Ecto neural progenitor cell (in vitro differentiated cells): ENCODE results near the gene ACACA.

Source experiments
- DNase-seq: peaks from one replicate; pipeline ENCODE4 v3.0.0-alpha.2; 2018; ENCODE audit warnings: low spot score

ACACA gene

GRCh38 chr17:37291351-37291750, 115.3 kb downstream of the ACACA start:
- no peak for DNase-seq

GRCh38 chr17:37286430-37286829, 120.2 kb downstream of the ACACA start:
- no peak for DNase-seq

GRCh38 chr17:37284191-37284590, 122.4 kb downstream of the ACACA start:
- no peak for DNase-seq

DNA sequence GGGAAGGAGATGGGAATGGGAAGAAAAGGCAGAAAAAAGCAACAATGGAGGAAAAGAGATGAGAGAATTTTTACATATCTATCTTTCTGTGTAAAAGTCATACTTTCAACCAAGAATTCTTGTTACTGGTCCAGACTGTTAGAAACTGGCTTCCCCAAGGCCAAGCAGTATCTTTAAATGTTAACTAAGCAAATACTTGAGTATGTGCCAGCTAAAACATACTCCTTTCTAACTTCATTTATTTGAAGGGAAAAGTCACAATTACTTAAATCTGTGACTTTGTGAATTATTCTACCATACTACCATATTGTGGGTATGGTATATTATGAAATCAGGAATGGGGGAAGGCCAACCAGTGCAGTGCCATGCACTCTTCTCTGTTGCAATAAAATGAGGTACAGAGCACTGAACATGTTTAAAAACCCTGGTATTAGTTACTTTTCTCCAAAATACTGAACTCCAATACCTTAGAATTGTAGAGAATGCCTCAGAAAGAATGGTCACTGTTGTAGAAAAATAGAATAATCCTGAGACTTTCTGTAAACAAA, 123.1 kb downstream of the ACACA start:
- DNase-seq, result no peak

- no peak for DNase-seq
Measured at GRCh38 chr17:37280841-37281240, 125.8 kb downstream of the ACACA start.

DNA sequence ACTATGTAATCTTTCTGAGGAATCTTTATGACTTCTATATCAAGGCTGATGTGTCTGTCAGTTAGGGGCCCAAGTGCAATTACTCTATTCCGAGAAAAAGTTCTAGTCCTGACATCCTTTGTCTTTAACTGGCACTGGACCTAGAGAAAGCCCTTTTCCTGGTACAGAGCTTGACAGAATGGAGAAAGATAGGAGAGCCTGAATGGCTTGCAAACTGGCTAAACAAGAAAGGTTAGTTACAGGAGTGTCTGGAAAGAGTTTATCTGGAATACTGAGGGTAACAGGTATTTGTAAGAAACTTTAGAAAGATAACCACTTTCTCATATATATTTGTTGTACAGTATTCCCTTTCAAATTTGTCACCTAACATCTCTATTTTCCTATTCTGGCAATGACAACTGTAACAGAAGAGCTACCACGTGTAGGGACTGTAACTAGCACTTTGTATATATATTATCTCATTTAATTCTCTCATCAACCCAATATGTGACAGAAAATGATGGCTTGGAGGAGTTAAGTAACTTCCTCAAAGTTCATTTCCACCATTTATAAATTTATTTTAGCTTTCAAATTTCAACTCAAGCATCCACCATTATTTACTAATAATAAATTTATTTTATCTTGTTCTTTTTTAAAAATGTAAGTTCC, 128.3 kb downstream of the ACACA start:
- DNase-seq, result no peak

GRCh38 chr17:37276475-37276874, 130.2 kb downstream of the ACACA start:
- no peak for DNase-seq

GRCh38 chr17:37274461-37274860, 132.2 kb downstream of the ACACA start:
- DNase-seq, result no peak

DNA sequence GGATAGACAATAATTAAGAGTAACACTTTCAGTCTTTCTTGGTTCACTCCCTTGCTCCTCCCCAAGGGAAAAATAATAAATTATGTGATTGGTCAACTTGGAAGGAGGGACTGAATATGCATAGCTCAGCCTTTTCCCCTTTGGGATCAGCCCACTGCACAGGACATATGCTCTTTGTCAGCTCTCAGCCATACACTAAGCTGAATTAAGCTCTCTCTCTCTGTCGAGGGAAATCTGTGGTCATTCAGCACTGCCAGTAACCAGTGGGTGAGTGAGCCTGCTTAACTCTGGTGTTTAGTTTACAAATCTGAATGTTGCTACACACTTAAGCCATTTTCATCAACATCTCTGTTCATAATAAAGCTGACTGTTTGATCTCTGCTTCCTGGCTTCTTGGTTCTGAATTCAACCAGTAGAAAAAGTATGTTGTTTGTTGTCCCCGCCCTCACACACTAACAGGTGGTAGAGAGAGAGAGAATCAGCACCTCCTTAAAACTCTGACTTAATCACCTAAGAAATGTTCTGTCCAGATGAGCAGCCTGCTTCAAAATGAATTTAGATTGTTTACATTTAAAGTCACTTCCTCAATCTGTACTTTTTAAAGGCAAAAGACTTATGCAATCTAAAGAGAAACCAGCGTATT, 133.1 kb downstream of the ACACA start:
- DNase-seq, result no peak

DNA sequence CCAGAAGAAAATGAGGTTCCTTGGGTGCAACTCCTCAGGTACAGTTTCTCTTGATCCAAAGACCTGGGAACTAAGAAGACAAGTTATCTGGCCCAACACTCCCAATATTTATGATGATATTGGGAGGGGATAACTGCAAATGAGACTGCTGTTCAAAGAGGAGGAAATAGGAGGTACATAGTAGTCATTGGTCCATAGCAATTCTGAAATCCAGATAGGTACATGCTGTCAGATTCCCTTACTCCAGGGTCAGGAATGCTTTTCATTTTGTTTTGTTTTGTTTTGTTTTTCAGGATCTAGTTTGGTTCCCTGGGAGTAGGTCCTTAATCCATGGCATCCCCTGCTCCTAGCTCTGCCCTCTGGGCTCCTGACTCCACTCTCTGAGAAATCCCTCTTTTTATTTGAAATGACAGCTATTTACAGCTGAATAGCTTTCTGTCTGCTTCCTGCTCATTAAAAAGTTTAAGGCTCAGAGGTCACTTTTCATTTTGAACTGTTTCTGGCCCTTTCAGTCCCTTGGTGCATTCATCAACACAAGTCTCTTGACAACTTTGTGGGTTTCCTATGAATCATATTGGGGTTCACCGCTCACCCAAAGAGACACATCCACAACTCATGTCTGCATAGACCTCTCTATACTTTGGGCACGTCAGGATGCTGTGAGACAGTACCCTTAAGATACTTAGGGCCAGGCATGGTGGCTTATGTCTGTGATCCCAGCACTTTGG, 141.0 kb downstream of the ACACA start:
- no peak for DNase-seq

DNA sequence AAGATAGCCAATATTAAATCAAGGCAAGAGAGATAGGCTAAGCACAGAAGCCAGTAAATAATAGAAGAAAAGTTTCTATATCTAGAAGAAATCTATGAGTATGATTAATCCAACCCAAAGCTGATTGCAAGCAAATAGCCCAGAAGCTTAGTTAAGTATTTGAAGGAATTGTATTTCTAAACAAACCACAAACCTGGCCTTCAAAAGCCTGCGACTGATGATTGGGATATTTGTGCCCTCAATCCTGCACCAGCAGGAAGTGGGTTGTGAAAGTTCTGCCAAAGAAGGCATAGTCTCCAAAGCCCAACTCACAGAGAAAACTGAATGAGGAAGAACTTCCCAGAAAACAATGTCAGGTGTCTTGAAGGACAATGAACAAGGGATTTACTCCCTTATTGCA, 145.3 kb downstream of the ACACA start:
- no peak for DNase-seq

- DNase-seq, result no peak
Measured at GRCh38 chr17:37259030-37259735, 147.5 kb downstream of the ACACA start.

GRCh38 chr17:37256627-37257026, 150.0 kb downstream of the ACACA start:
- DNase-seq, result no peak

GRCh38 chr17:37255432-37255831, 151.2 kb downstream of the ACACA start:
- no peak for DNase-seq

- DNase-seq, result no peak
Measured at GRCh38 chr17:37247825-37248224, 158.8 kb downstream of the ACACA start.

DNA sequence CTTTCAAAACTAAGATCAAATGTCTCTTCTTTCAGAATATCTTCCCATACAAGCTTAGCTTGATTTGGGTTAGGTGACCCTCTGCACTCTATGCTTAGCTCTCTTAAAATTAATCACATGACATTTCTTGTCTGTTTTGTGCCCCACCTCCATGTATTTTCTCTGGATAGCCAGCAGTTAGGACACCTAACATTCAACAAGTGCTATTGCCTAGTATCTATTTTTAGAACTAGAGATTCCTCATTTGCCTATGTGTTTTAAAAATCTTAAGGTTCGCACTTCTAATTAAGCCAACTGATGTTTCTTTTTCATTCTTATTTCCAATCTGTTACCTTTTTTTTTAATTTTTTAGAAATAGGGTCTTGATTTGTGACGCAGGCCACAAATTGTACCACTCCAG, 160.6 kb downstream of the ACACA start:
- DNase-seq, result no peak

DNA sequence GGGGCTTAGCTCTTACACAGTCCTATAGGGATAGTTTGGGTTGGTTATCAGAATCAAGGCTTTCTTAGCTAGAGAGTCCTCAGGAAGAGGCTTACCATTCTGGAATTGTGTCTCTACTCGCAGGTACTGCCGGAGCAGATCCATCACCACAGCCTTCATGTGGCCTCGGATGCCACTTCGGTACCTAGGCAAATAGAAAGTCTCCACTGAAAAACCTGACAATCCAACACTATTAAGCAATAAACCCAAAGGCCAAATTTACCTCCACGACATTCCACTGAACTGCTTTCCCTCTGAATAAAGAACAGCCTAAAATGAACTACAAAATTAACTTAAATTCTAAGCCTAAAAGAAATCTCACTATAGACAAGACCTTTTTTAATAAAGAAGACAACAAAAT, 166.3 kb downstream of the ACACA start:
- no peak for DNase-seq

DNA sequence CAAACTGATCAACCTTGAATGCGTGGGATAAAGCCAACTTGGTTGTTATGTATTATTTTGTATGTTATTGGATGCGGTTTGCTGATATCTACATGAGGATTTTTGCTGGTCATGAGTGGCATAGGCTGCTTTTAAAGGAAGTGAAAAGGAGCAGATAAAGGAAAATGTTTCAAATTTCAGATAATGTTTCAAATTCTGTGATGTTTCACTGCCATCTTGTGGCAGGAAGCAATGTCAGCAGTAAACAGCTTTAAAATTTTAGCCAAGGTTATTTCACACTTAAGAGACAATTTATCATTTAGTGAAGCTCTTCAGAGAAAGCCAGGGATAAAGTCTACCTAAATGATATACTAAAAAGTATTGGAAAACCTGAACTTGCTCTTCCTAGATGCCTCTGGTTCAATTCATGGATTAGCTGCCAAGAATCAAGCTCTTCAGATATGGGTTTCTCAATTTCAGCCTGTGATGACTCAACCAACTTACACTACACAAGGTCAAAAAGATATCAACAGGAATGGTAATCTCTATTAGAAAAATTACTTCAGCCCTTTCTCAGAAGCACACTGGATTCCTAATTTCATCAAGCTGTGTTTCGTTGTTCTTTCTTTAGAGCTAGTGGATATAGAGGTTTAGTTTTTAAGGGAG, 166.8 kb downstream of the ACACA start:
- no peak for DNase-seq

- no peak for DNase-seq
Measured at GRCh38 chr17:37234106-37234505, 172.5 kb downstream of the ACACA start.

GRCh38 chr17:37233036-37233435, 173.6 kb downstream of the ACACA start:
- peak; percentile 60 for DNase-seq

- DNase-seq, result no peak
Measured at GRCh38 chr17:37231887-37232286, 174.7 kb downstream of the ACACA start.

GRCh38 chr17:37230633-37231032, 176.0 kb downstream of the ACACA start:
- no peak for DNase-seq
